HFFc6 (cell line): ENCODE data around the gene POLR1F. TPM values are rescaled to one million over a fixed set of nuclear protein-coding genes. Genes with fewer than 3 reads are reported as not detected.

Experiments used
- DNase-seq: peaks from one replicate; pipeline ENCODE4 v3.0.0-alpha.2; 2018
- H3K27ac Mint-ChIP-seq: 2 replicates; pipeline ENCODE4 v1.8.0; 2020; ENCODE audit warnings: mild to moderate bottlenecking, mixed read lengths
- H3K27me3 Mint-ChIP-seq: 2 replicates; pipeline ENCODE4 v1.8.0; 2021; ENCODE audit warnings: mild to moderate bottlenecking, moderate library complexity, mixed read lengths; ENCODE audit not compliant: insufficient read depth
- H3K36me3 Mint-ChIP-seq: 2 replicates; pipeline ENCODE4 v1.8.0; 2021; ENCODE audit warnings: low read depth, mixed read lengths
- H3K4me1 Mint-ChIP-seq: 2 replicates; pipeline ENCODE4 v1.8.0; 2020; ENCODE audit warnings: low read depth, mixed read lengths
- H3K4me3 Mint-ChIP-seq: 2 replicates; pipeline ENCODE4 v1.8.0; 2020; ENCODE audit warnings: mild to moderate bottlenecking, moderate library complexity, mixed read lengths
- H3K9me3 Mint-ChIP-seq: 2 replicates; pipeline ENCODE4 v1.8.0; 2020; ENCODE audit warnings: mild to moderate bottlenecking, mixed read lengths
- CTCF ChIP-seq: fragments of 200-600 bp; sonication (generic); IDR thresholded peaks from 2 replicates; pipeline ENCODE4 v1.5.0; 2021; ENCODE audit warnings: antibody characterized with exemption, mild to moderate bottlenecking
- microRNA-seq: library from miRNA; unstranded; fragments of <30 nt; microRNA quantifications from one replicate; pipeline ENCODE4, GENCODE V29; 2019
- total RNA-seq, 6 experiments: library from RNA; stranded (reverse); fragmentation: NEBNext Ultra II Directional; extraction: Animal tissue kit (Norgen Biotek cat#: 25700); gene quantifications; 2 replicates in 1 of 6; 3 replicates in 5 of 6; pipeline ENCODE4 v1.2.3, GENCODE V29; 2021

The POLR1F gene
- total RNA-seq, 6 experiments from 2014 or later = 13.4 to 17.6 (median 15.5) TPM

DNA sequence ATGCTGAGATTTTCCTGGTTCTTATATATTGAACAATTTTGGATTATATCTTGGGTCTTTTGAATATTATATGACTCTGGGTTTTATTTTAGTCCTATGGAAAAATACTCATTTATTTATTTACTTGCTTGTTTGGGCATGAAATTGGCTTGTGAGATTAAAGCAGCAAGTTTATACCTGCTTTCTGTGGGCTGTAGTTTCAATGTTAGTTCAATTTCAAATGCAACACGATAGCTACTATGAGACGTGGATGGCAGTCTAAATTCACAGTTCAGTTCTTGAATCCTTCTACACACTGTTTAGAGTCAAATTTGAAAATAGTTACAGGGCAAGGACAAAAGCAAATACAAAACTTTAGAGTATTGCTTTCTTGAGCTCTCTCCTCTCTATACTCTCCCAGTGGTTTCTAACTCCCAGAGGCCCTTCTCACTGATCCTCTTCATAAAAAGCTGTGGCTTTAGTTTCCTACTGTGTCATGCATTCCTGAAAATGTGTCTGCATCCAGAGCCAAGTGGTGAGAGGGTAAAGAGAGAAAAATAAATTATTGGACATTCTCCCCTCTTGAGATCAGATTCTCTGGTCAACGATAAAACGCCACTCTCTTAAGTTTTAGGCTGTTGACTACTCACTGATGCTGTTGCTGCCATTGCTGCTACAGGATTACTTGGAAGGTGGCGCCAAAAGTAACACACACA lies 34.4 kb downstream of the POLR1F start:
- Mint-ChIP-seq H3K36me3 (no peaks in the 10 kb centered on the region), H3K4me1 (no peaks in the 10 kb centered on the region), H3K9me3 (no peaks in the 10 kb centered on the region), H3K27me3 (peaks cover 2% of the 10 kb centered on the region; the same call in 1 of the 2 replicates), H3K4me3 (no peak overlapping the region), H3K27ac (no peak overlapping the region)
- no peak for TF ChIP-seq CTCF
- no peak for DNase-seq

- H3K9me3 Mint-ChIP-seq = no peaks in the 10 kb centered on the region
- H3K4me1 Mint-ChIP-seq = no peaks in the 10 kb centered on the region
- no peak for TF ChIP-seq CTCF
- H3K27ac Mint-ChIP-seq = no peak overlapping the region
- peaks cover 2% of the 10 kb centered on the region; the same call in 1 of the 2 replicates for H3K27me3 Mint-ChIP-seq
- H3K4me3 Mint-ChIP-seq = no peak overlapping the region
- H3K36me3 Mint-ChIP-seq = no peaks in the 10 kb centered on the region
- DNase-seq = no peak
Measured at GRCh38 chr7:19670806-19671205, 38.0 kb downstream of the POLR1F start.

DNA sequence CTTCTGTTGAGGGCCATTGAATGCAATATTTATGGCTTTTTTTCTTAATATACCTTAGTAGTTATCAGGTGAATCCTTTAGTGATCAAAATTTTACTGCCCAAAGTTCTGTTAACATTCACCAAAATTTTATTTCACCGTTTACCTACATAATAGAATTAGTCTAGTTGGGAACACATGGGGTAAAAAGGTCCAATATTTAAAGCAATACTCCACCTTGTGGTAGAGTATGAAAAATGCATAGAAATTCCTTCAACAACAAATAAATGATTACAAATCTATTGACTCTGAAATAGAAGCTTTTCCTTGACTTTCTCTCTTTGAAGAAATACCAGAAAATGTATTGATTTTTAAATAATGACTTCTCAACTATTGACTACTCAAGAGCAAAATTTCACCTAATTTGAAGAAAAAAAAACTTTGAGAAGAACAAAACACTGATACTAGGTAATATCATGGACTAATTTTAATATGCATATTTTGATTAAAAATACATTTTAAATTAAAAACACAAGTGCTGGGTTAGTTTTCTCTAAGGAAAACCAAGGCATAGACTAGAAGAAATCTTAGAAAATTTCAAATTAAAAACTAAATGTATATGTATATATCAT lies 43.3 kb downstream of the POLR1F start:
- no peak overlapping the region for H3K27ac Mint-ChIP-seq
- no peak overlapping the region for H3K4me3 Mint-ChIP-seq
- H3K27me3 Mint-ChIP-seq = peaks cover 5% of the 10 kb centered on the region; the same call in 1 of the 2 replicates
- TF ChIP-seq CTCF = peak; percentile 87
- H3K4me1 Mint-ChIP-seq = 0 out of 2 replicates have a peak, but pooled peaks cover 4% of the 10 kb centered on the region
- no peaks in the 10 kb centered on the region for H3K36me3 Mint-ChIP-seq
- no peaks in the 10 kb centered on the region for H3K9me3 Mint-ChIP-seq
- DNase-seq = peak; percentile 31

- H3K27ac Mint-ChIP-seq = no peak overlapping the region
- no peak for DNase-seq
- 0 out of 2 replicates have a peak, but pooled peaks cover 4% of the 10 kb centered on the region for H3K4me1 Mint-ChIP-seq
- no peaks in the 10 kb centered on the region for H3K9me3 Mint-ChIP-seq
- no peak overlapping the region for H3K4me3 Mint-ChIP-seq
- TF ChIP-seq CTCF = no peak
- H3K36me3 Mint-ChIP-seq = no peaks in the 10 kb centered on the region
- H3K27me3 Mint-ChIP-seq = peaks cover 11% of the 10 kb centered on the region
Measured at GRCh38 chr7:19663816-19664462, 44.9 kb downstream of the POLR1F start.

GRCh38 chr7:19648791-19649190 lies 60.0 kb downstream of the POLR1F start:
- no peaks in the 10 kb centered on the region for H3K4me1 Mint-ChIP-seq
- no peak for TF ChIP-seq CTCF
- no peak overlapping the region for H3K4me3 Mint-ChIP-seq
- peaks cover 10% of the 10 kb centered on the region; the same call in 1 of the 2 replicates for H3K9me3 Mint-ChIP-seq
- H3K27me3 Mint-ChIP-seq = peaks cover 4% of the 10 kb centered on the region
- H3K27ac Mint-ChIP-seq = no peak overlapping the region
- H3K36me3 Mint-ChIP-seq = no peaks in the 10 kb centered on the region
- no peak for DNase-seq

Small RNA genes lying within 50 kb of the gene (microRNA-seq; reads per million reads assigned to microRNA genes)
- not detected for gene MIR3146

Other genes with a start within 250 kb of the POLR1F start
- not detected for gene TMEM196, start 64.6 kb upstream of the POLR1F start, total RNA-seq